Kasumi-1 (cell line): ENCODE results near the gene SPIN1.

Source experiments
- DNase-seq, 2 experiments: peaks; one replicate each; lab custom pipeline; 2025; lab: John Stamatoyannopoulos, UW

Gene SPIN1

DNA sequence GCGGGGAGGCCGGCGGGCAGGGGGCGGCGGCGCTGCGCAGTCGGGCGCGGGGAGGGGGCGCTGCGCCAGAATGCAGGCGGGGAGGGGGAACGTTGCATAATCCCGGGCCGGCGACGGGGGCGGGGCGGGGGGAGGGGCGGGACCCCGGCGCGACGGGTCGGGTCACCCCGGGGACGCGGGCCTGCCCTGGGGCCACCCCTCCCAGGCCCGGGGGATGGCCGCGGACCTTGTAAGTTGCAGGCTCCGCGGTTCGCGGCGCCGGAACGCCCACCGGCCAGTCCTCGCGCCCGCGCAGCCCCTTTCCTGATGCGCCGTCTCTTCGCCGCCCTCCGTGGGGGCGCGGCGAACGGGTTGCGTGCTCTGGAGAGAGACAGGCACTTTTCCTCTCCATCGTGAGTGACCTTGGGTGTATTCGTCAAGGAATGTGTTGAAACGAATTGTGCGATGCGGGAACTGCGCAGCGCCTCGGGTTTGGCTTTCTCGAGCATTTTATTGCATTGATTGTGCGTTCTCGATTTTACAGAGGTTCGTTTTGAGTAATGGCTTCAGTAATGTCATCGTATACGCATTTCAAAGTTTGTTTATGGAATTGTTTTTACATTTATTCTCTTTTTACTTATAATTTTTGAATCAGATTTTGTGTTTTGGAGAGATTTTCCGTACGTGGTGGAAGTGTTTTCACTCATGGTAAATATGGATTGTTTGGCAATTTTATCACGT, 802 bp downstream of the SPIN1 start:
- DNase-seq: peak; percentile 52 to 53

DNA sequence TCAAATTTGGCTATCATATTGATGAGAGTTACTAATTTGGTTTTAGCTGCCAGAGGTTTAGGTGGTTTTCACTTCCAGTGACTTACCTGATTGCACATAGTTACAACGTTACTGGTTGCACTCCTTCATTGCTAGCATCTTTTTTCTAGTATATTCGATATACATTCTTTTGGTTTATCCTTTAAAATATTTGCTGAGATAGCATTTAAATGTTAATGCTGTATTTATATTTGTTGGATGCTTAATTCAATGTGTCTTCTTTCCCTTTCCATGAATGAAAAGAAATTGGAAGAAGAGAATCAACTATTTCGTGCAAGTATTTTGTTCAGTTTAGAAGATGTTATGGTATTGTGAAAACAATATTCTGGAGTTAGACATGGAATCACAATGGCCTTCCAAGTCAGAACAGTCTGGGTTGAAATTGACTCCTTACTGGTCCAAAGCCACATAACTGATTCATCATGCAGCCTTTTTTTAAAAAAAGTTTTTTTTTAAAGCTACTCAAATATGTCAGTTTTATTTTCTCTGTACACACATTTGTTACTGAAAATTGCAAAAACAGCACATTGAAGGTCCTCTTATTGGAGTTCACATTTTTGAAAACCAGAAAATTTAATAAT, 2.2 kb downstream of the SPIN1 start:
- no peak for DNase-seq

DNA sequence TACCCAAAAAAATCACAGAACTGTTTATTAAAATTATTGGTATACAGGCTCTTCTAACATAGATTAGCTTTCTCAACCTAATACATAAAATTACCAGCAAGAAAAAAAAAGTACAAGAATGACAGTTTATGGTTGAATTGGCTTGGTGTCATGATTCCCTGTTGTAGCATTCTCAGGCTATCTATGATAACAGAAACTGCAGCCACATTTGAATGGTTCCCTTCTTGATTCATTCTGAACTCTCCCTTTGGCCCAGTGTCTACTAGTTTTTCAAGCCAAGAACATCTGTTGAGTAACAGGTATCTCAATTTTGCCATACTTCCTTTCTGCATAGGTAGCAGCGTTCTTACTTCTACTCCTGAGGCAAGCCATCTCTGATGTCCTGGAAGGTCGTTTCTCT, 3.0 kb downstream of the SPIN1 start:
- no peak for DNase-seq

- peak; percentile 14 to 22 for DNase-seq
Measured at GRCh38 chr9:88391921-88392320, 3.7 kb downstream of the SPIN1 start.

GRCh38 chr9:88392549-88392948, 4.3 kb downstream of the SPIN1 start:
- no peak for DNase-seq

- no peak for DNase-seq
Measured at GRCh38 chr9:88396836-88397577, 8.8 kb downstream of the SPIN1 start.

DNA sequence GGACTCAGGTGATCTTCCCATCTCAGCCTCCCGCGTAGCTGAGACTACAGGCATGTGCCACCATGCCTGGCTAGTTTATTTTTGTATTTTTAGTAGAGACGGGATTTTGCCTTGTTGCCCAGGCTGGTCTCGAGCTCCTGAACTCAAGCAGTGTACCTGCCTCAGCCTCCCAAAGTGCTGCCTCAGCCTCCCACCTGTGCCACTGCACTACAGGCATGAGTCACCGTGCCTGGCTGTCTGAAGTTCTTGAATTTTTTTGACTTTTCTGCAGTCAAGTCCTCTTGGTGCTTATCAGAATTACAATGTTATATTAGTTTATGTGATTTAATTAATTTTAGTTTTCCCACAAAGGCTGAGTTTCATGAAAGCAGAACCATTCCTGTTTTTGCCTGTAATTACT, 9.8 kb downstream of the SPIN1 start:
- DNase-seq: no peak

DNA sequence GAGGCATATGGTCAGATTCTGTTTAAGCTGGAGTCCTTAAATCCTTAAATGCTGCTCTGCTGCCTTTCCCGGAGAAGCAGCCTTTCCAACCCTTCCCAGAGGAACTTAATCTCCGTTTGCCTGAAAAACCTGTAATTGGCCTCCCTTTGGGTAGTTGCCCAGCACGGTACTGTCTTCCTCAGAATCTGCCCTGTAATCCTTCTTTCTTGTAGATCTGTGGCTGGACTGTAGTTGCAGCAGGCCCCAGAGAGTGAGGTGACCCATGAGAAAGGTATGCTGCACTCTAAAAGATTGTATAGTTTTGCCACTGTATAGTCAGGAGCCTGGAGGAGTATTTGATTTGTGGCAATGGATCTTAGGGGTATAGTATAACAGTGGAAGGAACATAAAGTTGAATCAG, 11.7 kb downstream of the SPIN1 start:
- DNase-seq: no peak

GRCh38 chr9:88403340-88403739, 15.1 kb downstream of the SPIN1 start:
- no peak for DNase-seq

DNA sequence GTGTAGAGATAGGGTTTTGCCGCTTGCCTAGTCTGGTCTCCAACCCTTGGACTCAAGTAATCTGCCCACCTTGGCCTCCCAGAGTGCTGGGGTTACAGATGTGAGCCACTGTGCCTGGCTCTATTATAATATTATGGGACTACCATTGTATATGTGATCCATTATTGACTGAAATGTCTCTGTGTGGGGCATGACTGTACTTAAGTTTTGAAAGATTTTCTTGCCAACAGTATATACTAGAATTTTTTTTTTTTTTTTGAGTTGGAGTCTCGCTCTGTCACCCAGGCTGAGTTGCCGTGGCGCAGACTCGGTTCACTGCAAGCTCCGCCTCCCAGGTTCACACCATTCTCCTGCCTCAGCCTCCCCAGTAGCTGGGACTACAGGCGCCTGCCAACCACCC, 17.8 kb downstream of the SPIN1 start:
- no peak for DNase-seq

GRCh38 chr9:88411471-88411870, 23.2 kb downstream of the SPIN1 start:
- DNase-seq: no peak

DNA sequence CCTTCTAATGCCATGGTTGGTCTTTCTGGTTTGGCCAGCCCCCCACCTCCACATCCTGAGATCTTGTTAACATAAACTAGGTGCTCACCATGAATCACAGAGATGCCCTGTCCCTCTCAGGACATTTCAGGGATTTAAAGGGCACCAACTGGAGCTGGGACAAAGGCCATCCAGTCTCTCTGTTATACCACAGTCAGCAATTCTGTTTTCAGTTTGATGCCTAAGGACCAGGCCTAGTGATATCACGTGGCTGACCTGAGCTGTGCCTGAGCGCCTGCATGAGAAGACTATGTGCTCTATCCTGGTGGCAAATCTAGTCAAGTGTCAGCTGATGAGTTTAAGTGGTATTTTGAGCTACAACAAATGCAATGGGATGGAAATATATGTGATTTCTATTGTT, 26.1 kb downstream of the SPIN1 start:
- DNase-seq: no peak

- no peak for DNase-seq
Measured at GRCh38 chr9:88418025-88418424, 29.8 kb downstream of the SPIN1 start.

DNA sequence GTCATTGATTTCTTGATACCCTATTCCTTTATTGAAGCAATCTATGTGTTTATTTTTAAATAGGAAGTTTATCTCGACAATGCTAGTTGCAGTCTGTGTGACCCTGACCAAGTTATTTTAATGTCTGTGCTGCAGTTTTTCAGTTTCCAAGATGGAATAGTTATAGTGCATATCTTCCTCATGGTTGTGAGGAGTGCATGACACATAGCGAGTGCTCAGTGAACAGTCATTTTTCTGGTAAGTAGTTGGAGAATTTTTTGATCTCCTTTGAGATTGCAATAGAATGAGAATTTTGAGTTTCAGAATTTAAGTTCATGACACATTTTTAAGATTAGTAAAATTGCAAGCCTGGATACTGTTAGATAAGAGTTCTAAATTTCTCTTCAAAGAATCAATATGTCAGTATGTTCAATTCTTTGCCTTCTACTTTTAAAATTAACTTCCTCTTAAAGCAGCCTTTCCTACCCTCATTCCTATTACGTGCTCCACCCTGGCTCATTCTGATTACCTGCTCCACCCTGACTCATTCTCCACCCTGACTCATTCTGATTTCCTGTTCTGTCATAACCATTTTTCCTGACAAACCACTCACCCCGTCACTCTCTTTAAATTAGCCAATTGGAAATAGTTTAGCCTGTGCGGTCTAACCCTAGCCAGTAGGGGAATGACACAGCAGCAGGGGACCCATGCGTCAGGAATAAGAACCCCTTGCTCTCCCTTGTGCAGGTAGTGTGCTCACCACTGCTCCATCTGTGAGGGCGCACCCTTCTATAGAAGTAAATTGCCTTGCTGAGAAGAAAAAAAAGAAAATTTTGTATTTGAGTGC, 30.7 kb downstream of the SPIN1 start:
- DNase-seq: peak; percentile 62 to 63

DNA sequence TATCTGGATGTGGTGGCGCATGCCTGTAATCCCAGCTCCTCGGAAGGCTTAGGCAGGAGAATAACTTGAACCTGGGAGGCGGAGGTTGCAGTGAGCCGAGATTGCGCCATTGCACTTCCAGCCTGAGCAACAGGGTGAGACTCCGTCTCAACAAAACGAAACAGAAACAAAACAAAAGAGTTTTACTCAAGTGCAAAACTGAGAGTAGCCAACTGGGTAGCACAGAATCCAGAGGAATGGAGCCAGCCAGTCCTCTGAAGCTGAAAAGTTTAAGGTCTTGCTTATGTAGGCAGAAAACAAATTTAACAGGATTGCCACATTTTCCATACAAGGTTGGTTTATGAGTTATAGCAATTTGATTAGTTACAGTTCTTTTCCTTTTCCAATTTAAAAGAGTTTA, 32.0 kb downstream of the SPIN1 start:
- DNase-seq: no peak

DNA sequence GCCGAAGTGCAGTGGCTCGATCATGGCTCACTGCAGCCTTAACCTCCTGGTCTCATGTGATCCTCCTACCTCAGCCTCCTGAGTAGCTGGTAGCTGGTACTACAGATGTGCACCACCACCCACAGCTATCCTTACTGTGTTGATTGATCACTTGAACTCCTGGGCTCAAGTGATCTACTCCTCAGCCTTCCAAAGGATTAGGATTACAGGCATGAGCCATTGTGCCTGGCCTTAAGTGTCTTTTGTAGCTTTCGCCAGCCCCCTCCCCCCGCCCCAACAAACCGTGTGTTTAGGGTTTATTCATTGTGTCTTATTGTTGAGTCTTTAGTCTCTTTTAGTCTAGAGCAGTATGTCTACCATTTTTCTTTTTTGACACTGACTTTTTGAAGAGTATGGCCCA, 33.1 kb downstream of the SPIN1 start:
- DNase-seq: no peak

GRCh38 chr9:88425538-88425950, 37.3 kb downstream of the SPIN1 start:
- DNase-seq: no peak

DNA sequence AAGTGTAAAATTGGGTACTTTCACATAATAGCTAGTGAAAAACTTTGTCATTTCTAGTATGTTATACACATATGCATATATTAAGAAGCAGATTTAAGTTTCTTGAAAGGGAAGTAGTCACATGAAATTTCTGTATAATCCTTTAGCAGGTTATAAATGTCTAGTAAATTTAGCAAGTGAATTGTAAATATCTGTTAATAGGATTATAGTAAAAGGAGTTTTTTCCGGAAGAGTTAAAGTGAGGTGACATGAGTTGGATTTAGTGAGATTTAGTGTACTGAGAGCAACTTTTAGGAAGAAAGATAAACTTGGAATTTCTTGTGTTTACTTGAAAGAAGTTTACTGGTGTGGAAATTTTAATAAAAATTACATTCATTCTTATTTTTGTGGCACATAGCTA, 38.4 kb downstream of the SPIN1 start:
- DNase-seq: no peak

DNA sequence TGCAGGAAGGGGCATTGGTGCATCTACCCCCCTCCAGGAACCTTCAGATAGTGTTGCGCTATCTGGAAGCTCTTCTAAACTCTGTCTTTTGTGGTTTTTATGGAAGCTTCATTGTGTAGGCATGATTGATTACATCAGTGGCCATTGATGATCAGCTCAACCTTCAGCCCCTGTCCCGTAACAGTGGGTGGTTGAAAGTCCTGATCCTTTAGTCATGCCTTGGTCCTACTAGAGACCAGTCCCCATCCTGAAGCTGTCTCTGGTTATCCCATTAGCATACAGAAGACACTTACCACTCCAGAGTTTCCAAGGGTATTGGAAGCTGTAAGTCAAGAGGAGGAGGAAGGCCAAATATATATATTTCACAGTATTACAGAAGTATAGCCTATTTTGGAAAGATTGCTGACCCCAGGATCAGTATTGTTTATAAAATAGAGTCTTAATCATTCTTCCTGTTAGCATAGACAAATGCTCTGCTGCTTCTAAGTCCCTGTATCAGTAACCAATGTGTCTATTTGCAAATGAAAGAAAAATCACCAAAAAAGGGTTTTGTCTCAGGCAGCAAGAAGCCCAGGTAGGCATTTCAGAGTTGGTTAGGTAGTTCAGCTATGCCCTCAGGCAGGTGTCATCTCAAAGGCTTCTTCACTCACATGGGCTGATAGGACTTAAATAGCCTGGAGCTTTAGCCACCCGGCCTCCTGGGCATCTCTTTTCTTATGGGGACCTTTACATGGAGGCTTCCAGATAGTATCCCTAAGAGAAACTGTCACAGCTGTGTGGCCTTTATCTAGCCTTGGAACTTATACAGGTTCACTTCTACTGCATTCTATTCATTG, 41.6 kb downstream of the SPIN1 start:
- DNase-seq: no peak

DNA sequence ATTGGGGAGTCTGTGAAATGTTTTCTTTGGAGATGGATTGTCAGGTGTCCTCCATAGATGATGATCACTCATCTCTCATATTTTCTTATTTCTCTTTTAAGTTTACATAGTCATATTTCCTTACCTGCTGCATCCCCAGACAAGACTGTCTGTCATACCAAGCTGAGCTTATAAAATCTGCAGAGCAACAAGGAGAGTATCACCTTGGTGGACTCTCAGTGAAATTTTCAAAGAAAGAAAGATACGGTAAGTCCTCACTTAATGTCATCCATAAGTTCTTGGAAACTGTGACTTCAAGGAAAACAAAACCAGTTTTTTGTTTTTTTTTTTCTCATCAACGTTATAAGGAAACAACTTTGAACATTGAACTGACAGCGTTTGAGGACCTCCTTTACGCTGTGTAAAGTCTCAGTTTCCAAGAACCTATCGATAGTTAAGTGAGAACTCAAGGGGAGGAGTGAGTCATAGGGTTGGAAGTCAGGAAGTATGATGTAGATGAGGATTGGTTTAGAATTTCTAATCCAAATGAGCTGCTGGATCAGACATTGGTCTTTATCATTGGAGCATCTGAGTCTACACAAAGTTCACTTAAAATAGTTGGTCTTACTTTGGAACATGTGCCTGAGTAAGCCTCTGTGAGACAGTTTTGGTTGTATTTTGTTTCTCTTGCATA, 45.5 kb downstream of the SPIN1 start:
- no peak for DNase-seq

GRCh38 chr9:88435336-88435735, 47.1 kb downstream of the SPIN1 start:
- no peak for DNase-seq
